Upper lobe of left lung (tissue), 6 donors: ENCODE results near the gene PTGR2. TPM values are rescaled to one million over a fixed set of nuclear protein-coding genes. Genes with fewer than 3 reads are reported as not detected.
A peak's percentile ranks its signal among the peaks of the same experiment; 100 is the strongest.
"Not testable (repeated sequence)": the region's sequence is repeated elsewhere in the genome, so short reads cannot be mapped to it uniquely, and the experiment has no call there.

Experiments used
- ATAC-seq, 2 donors: fragments of 200-7000 bp; cut with Tn5 transposase; one replicate each; pipeline ENCODE4 v1.9.1; 2022; ENCODE audit warnings: mild to moderate bottlenecking in 2 of 2, moderate library complexity in 2 of 2; ENCODE audit not compliant: low FRiP score in 2 of 2
- DNase-seq, 2 donors: peaks; one replicate each; pipeline ENCODE4 v3.0.0-alpha.2; 2019 to 2020
- H3K27ac ChIP-seq, 4 donors: fragments of 200-600 bp; sonication (generic); one replicate each; pipeline ENCODE4 v1.5.1; 2016 to 2019
- H3K27me3 ChIP-seq, 4 donors: fragments of 200-600 bp; sonication (generic); one replicate each; pipeline ENCODE4 v1.5.1; 2017 to 2019
- H3K36me3 ChIP-seq, 4 donors: fragments of 200-600 bp; sonication (generic); one replicate each; pipeline ENCODE4 v1.5.1; 2016 to 2019
- H3K4me1 ChIP-seq, 4 donors: fragments of 200-600 bp; sonication (generic); one replicate each; pipeline ENCODE4 v1.5.1; 2018 to 2019
- H3K4me3 ChIP-seq, 4 donors: fragments of 200-600 bp; sonication (generic); one replicate each; pipeline ENCODE4 v1.5.1; 2017 to 2019; ENCODE audit warnings: mild to moderate bottlenecking in 2 of 4, moderate library complexity in 1 of 4
- H3K9me3 ChIP-seq, 4 donors: fragments of 200-600 bp; sonication (generic); one replicate each; pipeline ENCODE4 v1.5.1; 2018 to 2019
- EP300 ChIP-seq, 4 donors: sonication (generic); formaldehyde crosslinking; IDR thresholded peaks; one replicate each; pipeline ENCODE4 v1.5.1; 2017; ENCODE audit warnings: antibody characterized with exemption in 4 of 4, control low read depth in 2 of 4
- POLR2A ChIP-seq, 4 donors: fragments of 450-650 bp; IDR thresholded peaks; one replicate each; pipeline ENCODE4 v1.5.1; 2016 to 2017; ENCODE audit warnings: antibody characterized with exemption in 4 of 4, mild to moderate bottlenecking in 2 of 4
- POLR2AphosphoS5 ChIP-seq, 2 donors: sonication (generic); formaldehyde crosslinking; IDR thresholded peaks; one replicate each; pipeline ENCODE4 v1.5.1; 2017; ENCODE audit warnings: antibody characterized with exemption in 2 of 2
- WGBS, 2 donors: methylation state at CpG; one replicate each; pipeline ENCODE4 v1.1.5; 2017 to 2018; 5-methylcytosine and 5-hydroxymethylcytosine counted together
- total RNA-seq, 6 donors: library from RNA; depleted of rRNA in 4 of 6; stranded (reverse); fragments of >200 nt in 4 of 6; gene quantifications; one replicate each; pipeline versions ENCODE4 v1.1.0 to v1.2.1, GENCODE V29; 2016 to 2021
- TF ChIP-seq, protein P1 (sequence below), 6 experiments: fragments of 450-650 bp in 4 of 6; fragments of 200-600 bp in 2 of 6; sonication (generic) in 2 of 6; IDR thresholded peaks; one replicate each; pipeline ENCODE4 v1.5.1; 2016 to 2019; ENCODE audit warnings: antibody characterized with exemption in 6 of 6
- donor health status: DM: no; HTN: no; CAD: no; lungs with moderate emphysema.
- donor health status: DM: no; HTN: yes; CAD: no; lungs with severe emphysema.

PTGR2 gene
- total RNA-seq, 6 donors from 2014 or later, result 4.3 to 15.0 (median 8.8) TPM

GRCh38 chr14:73824536-73824935, 27.1 kb upstream of the PTGR2 start:
- ATAC-seq, result no peak
- no peaks in the 10 kb centered on the region for H3K36me3 ChIP-seq
- DNase-seq, result peak in 1 of 2 donors; percentile 52
- no peak overlapping the region for H3K4me3 ChIP-seq
- TF ChIP-seq POLR2A (IDR thresholded peaks at IDR 0.05) (no peak), EP300 (IDR thresholded peaks at IDR 0.05) (no peak), POLR2AphosphoS5 (IDR thresholded peaks at IDR 0.05) (no peak)
- TF ChIP-seq, protein P1, sequence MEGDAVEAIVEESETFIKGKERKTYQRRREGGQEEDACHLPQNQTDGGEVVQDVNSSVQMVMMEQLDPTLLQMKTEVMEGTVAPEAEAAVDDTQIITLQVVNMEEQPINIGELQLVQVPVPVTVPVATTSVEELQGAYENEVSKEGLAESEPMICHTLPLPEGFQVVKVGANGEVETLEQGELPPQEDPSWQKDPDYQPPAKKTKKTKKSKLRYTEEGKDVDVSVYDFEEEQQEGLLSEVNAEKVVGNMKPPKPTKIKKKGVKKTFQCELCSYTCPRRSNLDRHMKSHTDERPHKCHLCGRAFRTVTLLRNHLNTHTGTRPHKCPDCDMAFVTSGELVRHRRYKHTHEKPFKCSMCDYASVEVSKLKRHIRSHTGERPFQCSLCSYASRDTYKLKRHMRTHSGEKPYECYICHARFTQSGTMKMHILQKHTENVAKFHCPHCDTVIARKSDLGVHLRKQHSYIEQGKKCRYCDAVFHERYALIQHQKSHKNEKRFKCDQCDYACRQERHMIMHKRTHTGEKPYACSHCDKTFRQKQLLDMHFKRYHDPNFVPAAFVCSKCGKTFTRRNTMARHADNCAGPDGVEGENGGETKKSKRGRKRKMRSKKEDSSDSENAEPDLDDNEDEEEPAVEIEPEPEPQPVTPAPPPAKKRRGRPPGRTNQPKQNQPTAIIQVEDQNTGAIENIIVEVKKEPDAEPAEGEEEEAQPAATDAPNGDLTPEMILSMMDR (IDR thresholded peaks at IDR 0.05), result no peak
- no peaks in the 10 kb centered on the region for H3K9me3 ChIP-seq
- H3K4me1 ChIP-seq, result peaks cover 0 to 10% (median 8%) of the 10 kb centered on the region in 4 donors
- WGBS, 2 donors, result 85 to 95% methylated on average over 8 of the region's 8 CpGs
- peak overlapping the region in 1 of 4 donors; percentile 19 for H3K27ac ChIP-seq
- H3K27me3 ChIP-seq, result no peaks in the 10 kb centered on the region

- Histone ChIP-seq H3K27me3 (no peaks in the 10 kb centered on the region), H3K36me3 (no peaks in the 10 kb centered on the region), H3K9me3 (no peaks in the 10 kb centered on the region), H3K27ac (no peak overlapping the region), H3K4me1 (peaks cover 0 to 10% (median 8%) of the 10 kb centered on the region in 4 donors), H3K4me3 (no peak overlapping the region)
- DNase-seq (peak; percentile 58 to 93), ATAC-seq (peak; percentile 95 to 97)
- 19% methylated on average over 7 of the region's 7 CpGs for WGBS, 2 donors
- TF ChIP-seq POLR2A (IDR thresholded peaks at IDR 0.05), result no peak
- TF ChIP-seq EP300 (IDR thresholded peaks at IDR 0.05), result no peak
- TF ChIP-seq, protein P1 (IDR thresholded peaks at IDR 0.05), result peak; percentile 76 to 92 (median 90)
- peak in 1 of 2 donors; percentile 45 for TF ChIP-seq POLR2AphosphoS5 (IDR thresholded peaks at IDR 0.05)
Observed at GRCh38 chr14:73825551-73826188, 26.0 kb upstream of the PTGR2 start.

DNA sequence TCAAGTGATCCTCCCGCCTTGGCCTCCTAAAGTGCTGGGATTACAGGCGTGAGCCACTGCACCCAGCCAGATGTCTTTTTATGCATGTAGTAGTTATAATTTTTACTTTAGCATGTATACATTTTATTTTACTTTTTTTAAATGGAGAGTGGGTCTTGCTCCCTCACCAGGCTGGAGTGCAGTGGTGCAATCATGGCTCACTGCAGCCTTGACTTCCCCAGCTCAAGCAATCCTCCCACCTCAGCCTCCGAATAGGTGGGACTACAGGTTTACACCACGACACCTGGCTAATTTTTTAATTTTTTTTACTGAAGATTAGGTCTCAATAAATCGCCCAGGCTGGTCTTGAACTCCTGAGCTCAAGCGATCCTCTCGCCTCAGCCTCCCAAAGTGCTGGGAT, 24.4 kb upstream of the PTGR2 start:
- not testable (repeated sequence) for H3K36me3 ChIP-seq, ATAC-seq, H3K9me3 ChIP-seq, H3K4me3 ChIP-seq, DNase-seq, H3K4me1 ChIP-seq, H3K27me3 ChIP-seq, H3K27ac ChIP-seq
- WGBS, 2 donors, result 91 to 93% methylated on average over 7 of the region's 7 CpGs

DNA sequence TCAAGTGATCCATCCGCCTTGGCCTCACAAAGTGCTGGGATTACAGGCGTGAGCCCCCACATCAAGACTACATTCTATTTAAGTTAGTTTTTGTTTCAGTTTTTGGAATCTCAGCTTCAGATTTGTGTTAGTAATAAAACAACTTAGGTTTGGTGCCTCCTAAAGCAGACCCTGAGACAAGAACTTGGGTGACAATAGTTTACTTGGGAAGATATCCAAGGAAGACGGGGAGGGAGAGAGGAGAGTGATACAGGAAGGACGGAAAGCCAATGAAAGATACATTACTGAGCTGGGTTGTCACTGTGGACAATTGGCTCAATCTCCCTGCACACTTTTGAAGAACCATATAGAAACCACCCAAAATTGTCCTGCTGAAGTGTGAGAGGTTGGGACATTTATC, 22.6 kb upstream of the PTGR2 start:
- H3K9me3 ChIP-seq, result no peaks in the 10 kb centered on the region
- H3K36me3 ChIP-seq, result no peaks in the 10 kb centered on the region
- ATAC-seq (no peak), DNase-seq (no peak)
- no peaks in the 10 kb centered on the region for H3K27me3 ChIP-seq
- H3K27ac ChIP-seq, result no peak overlapping the region
- peaks cover 0 to 21% (median 8%) of the 10 kb centered on the region in 4 donors for H3K4me1 ChIP-seq
- 80 to 85% methylated on average over 4 of the region's 4 CpGs for WGBS, 2 donors
- no peak for TF ChIP-seq EP300 (IDR thresholded peaks at IDR 0.05)
- no peak for TF ChIP-seq POLR2A (IDR thresholded peaks at IDR 0.05)
- TF ChIP-seq, protein P1 (IDR thresholded peaks at IDR 0.05), result no peak
- TF ChIP-seq POLR2AphosphoS5 (IDR thresholded peaks at IDR 0.05), result no peak
- no peak overlapping the region for H3K4me3 ChIP-seq

GRCh38 chr14:73829526-73830431, 21.9 kb upstream of the PTGR2 start:
- no peak overlapping the region for H3K4me3 ChIP-seq
- ATAC-seq, result peak; percentile 48 to 73
- no peak for TF ChIP-seq POLR2A (IDR thresholded peaks at IDR 0.05)
- no peak for TF ChIP-seq POLR2AphosphoS5 (IDR thresholded peaks at IDR 0.05)
- TF ChIP-seq, protein P1 (IDR thresholded peaks at IDR 0.05), result no peak
- no peak for TF ChIP-seq EP300 (IDR thresholded peaks at IDR 0.05)
- peaks cover 0 to 21% (median 8%) of the 10 kb centered on the region in 4 donors for H3K4me1 ChIP-seq
- H3K9me3 ChIP-seq, result no peaks in the 10 kb centered on the region
- DNase-seq, result peak in 1 of 2 donors; percentile 73
- no peak overlapping the region for H3K27ac ChIP-seq
- H3K36me3 ChIP-seq, result no peaks in the 10 kb centered on the region
- WGBS, 2 donors, result 51 to 70% methylated on average over 9 of the region's 9 CpGs
- H3K27me3 ChIP-seq, result no peaks in the 10 kb centered on the region
